ENCODE data around the gene SPAG16.
"Not testable (repeated sequence)": the region's sequence is repeated elsewhere in the genome, so short reads cannot be mapped to it uniquely, and the experiment has no call there.

Gene SPAG16

GRCh38 chr2:213995400-213996105, 711.3 kb downstream of the SPAG16 start:
- no peak for DNase-seq (ENCODE audit: low read depth in 2 of 2)

- DNase-seq (ENCODE audit: low read depth in 2 of 2): not testable (repeated sequence)
Observed at GRCh38 chr2:213998976-213999375, 714.7 kb downstream of the SPAG16 start.

GRCh38 chr2:214004463-214004862, 720.2 kb downstream of the SPAG16 start:
- no peak for DNase-seq (ENCODE audit: low read depth in 2 of 2)

GRCh38 chr2:214005337-214005736, 721.1 kb downstream of the SPAG16 start:
- no peak for DNase-seq (ENCODE audit: low read depth in 2 of 2)

- no peak for DNase-seq (ENCODE audit: low read depth in 2 of 2)
Observed at GRCh38 chr2:214006601-214007000, 722.3 kb downstream of the SPAG16 start.

GRCh38 chr2:214011676-214012075, 727.4 kb downstream of the SPAG16 start:
- DNase-seq (ENCODE audit: low read depth in 2 of 2): no peak

GRCh38 chr2:214014551-214015220, 730.4 kb downstream of the SPAG16 start:
- DNase-seq (ENCODE audit: low read depth in 2 of 2): no peak

GRCh38 chr2:214019229-214019972, 735.1 kb downstream of the SPAG16 start:
- DNase-seq (ENCODE audit: low read depth in 2 of 2): no peak

- no peak for DNase-seq (ENCODE audit: low read depth in 2 of 2)
Observed at GRCh38 chr2:214019973-214020345, 735.7 kb downstream of the SPAG16 start.

GRCh38 chr2:214029190-214029589, 744.9 kb downstream of the SPAG16 start:
- no peak for DNase-seq (ENCODE audit: low read depth in 2 of 2)

GRCh38 chr2:214031566-214031965, 747.3 kb downstream of the SPAG16 start:
- DNase-seq (ENCODE audit: low read depth in 2 of 2): no peak

GRCh38 chr2:214034417-214034816, 750.2 kb downstream of the SPAG16 start:
- DNase-seq (ENCODE audit: low read depth in 2 of 2): no peak

- DNase-seq (ENCODE audit: low read depth in 2 of 2): no peak
Observed at GRCh38 chr2:214035091-214035852, 751.0 kb downstream of the SPAG16 start.

GRCh38 chr2:214035921-214036320, 751.7 kb downstream of the SPAG16 start:
- no peak for DNase-seq (ENCODE audit: low read depth in 2 of 2)

GRCh38 chr2:214038186-214038585, 753.9 kb downstream of the SPAG16 start:
- no peak for DNase-seq (ENCODE audit: low read depth in 2 of 2)

- DNase-seq (ENCODE audit: low read depth in 2 of 2): no peak
Observed at GRCh38 chr2:214050731-214051130, 766.5 kb downstream of the SPAG16 start.

GRCh38 chr2:214051585-214051984, 767.3 kb downstream of the SPAG16 start:
- DNase-seq (ENCODE audit: low read depth in 2 of 2): no peak

- DNase-seq (ENCODE audit: low read depth in 2 of 2): no peak
Observed at GRCh38 chr2:214052235-214052634, 768.0 kb downstream of the SPAG16 start.

GRCh38 chr2:214057986-214058385, 773.7 kb downstream of the SPAG16 start:
- DNase-seq (ENCODE audit: low read depth in 2 of 2): no peak

- DNase-seq (ENCODE audit: low read depth in 2 of 2): not testable (repeated sequence)
Observed at GRCh38 chr2:214062279-214062678, 778.0 kb downstream of the SPAG16 start.

- DNase-seq (ENCODE audit: low read depth in 2 of 2): no peak
Observed at GRCh38 chr2:214064471-214064870, 780.2 kb downstream of the SPAG16 start.

- DNase-seq (ENCODE audit: low read depth in 2 of 2): no peak
Observed at GRCh38 chr2:214066862-214067261, 782.6 kb downstream of the SPAG16 start.
